Stimulated activated CD8-positive, alpha-beta memory T cell treated with anti-CD3 and anti-CD28 coated beads, Interleukin-4, amount 100 ng/mL, for 24 hours (primary cell): ENCODE measurements around the gene NCOA1.
"Not testable (repeated sequence)": the region's sequence is repeated elsewhere in the genome, so short reads cannot be mapped to it uniquely, and the experiment has no call there.

Source experiments
- DNase-seq: peaks from one replicate; pipeline ENCODE4 v3.0.0-alpha.2; 2020; ENCODE audit warnings: low read depth

The NCOA1 gene

DNA sequence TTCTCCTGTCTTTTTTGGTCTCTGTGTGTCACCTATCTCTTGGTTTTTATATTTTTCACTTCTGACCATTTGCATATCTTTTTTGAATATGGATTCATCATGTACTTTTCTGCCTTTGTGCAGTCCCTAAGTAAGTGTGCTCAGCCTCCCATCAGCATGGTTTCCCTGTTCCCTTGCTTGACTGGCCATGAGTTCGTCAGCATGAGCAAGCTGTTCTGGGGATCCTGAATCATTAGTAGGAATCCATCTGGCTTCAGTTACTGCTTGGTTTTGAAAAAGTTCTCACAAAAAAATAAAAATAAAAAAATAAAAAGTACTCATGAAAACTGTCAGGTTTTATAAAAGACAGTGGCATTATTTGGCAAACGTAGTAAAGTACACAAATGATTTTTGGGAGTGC lies 144.1 kb downstream of the NCOA1 start:
- DNase-seq: no peak

DNA sequence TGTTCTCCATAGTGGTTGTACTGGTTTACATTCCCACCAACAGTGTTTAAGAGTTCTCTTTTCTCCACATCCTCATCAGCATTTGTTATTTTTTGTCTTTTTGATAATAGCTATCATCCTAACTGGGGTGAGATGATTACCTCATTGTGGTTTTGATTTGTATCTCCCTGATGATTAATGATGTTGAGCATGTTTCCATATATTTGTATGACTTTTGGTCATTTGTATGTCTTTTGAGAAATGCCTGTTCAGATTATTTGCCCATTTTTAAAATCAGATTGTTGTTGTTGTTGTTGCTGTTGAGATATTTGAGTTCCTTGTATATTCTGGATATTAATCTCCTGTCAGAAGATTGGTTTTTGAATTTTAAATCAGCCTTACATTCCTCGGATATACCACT lies 147.5 kb downstream of the NCOA1 start:
- no peak for DNase-seq

DNA sequence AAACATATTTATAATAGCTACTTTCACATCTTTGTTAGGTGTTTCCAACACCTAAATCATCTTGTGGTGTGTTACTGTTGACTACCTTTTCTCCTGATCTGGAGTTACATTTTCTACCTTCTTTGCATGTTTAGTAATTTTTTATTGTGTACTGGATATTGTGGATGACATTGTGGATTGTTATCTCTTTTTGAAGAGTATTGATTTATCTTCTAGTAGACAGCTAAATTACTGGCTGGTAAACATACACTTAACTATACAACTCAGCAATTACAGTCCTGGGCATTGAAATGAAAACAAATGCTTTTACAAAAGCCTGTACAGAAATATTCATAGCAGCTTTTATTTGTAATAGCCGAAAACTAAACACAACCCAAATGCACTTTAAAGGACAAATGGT lies 151.3 kb downstream of the NCOA1 start:
- no peak for DNase-seq

DNA sequence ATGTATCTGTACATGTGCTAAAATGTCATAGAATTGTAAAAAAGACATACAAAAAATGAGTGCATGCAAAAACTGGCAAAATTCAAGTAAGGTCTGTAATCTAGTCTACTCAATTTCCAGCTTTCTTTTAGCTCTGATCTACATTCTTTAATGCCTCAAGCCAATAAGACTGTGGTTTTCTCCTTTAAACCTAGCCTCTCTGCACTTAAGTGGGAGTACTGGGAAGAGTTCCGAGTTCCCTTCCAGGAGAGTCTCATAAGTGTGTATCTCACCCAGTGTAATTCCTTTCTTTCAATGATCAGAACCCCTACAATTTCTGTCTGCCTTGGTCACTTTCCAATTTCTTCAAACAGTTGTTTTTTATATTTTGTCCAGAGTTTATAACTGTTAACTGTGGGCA lies 152.0 kb downstream of the NCOA1 start:
- no peak for DNase-seq

DNA sequence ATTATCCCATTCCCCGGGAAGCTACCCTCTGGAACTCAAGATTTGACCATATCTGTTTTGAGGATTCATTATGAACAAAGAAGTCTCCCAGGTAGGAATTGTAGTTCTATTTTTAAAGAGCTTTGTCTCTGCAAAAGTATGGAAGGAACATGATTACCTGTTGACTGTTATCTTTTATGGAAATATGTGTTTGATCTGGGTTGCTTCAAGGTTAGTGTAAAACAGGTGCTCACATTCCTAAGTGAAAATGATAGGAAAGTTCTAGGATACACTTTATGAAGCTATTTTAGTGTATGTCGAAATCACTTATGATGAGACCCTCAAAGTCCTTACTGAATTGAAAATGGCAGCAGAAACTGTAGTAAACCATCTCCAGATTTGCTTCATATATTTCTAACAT lies 153.0 kb downstream of the NCOA1 start:
- no peak for DNase-seq

DNA sequence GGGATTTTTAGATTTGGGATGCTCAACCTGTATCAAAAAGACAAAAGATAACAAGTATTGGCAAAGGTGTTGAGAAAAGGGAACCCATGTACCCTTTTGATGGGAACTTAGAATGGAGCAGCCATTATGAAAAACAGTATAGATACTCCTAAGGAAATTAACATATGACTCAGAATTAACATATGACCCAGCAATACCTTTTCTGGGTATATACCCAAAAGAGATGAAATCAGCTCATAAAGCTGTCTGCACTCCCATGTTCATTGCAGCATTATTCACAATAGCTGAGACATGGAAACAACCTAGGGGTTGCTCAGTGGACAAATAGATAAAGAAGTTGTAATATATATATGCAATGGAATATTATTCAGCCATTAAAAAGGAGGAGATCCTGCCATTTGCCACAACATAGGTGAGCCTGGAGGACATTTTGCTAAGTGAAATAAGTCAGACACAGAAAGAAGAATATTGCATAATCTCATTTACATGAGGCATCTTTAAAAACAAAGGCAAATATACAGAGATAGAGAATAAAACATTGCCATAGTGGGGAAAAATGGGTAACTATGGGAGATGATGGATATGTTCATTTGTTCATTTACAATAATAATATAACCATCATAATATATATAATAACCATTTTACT lies 160.1 kb downstream of the NCOA1 start:
- DNase-seq: no peak

DNA sequence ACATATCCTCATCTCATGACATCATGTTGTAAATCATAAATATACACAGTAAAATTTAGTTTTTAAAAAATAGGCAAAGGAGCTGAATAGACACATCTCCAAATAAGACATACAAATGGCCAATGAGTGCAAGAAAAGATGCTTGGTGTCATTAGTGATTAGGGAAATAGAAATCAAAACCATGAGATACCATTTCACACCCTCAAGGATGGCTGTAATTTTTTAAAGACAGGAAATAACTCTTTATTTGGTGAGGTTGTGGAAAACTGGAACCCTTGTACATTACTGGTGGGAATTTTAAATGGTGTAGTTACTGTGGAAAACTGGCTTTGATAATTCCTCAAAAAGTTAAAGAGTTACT lies 160.6 kb downstream of the NCOA1 start:
- no peak for DNase-seq

DNA sequence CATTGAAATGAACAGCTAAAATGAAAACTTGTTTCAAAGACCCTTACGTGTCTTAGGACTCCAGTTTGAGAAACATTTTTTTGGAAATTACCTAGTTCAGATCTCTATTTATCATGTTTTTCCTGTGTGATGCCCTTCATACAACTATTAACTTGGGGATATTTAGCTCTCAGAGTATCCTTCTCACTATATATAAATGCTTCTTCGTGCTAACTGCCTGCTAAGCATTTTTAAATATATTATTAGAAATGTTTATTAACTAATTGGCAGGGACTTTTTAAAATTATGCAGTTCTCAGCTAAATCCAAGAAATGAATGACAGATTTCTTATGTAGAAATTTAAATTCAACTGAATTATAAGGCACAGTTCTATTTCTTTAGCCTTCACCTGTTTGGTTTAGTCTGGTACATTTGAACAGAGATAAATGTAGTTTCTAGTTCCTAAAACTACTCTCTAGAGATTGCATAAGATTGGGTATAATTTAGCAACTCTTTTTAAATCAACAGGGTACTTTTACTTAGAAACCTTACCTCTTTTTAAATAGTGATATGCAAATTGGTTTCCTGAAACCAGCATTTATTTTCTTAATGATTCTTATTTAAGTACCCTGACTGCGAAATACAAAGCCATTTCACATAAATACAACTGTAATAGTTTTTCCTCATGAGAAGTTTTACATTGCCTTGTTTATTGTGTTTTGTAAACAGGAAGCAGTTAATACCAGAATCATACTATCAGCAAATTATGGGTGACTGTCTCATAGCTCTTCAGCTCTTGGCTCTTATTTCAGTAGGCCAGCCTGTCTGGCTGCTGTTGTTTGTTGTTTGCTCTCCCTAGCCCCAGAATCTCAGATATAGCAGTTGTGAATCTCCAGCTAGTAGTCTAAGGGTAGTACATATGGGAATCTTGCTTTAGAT lies 161.5 kb downstream of the NCOA1 start:
- DNase-seq: no peak

DNA sequence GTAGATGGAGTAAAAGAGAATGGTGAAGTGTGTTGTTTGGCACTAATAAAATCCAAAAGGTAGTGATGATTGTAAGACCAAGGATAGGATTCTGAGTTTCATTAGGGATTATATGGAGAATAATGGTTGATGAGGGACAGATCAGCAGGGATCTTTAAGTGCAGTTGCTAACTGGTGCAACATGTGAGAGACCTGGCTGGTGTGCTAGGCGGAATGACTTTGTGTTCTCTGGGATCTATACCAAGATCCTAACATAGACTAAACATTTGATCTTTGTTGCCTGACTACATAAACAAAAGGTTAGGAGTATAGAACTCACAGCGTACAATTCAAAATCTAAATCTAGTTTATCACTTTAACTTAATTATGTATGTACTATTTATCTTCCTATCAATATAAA lies 166.8 kb downstream of the NCOA1 start:
- no peak for DNase-seq

DNA sequence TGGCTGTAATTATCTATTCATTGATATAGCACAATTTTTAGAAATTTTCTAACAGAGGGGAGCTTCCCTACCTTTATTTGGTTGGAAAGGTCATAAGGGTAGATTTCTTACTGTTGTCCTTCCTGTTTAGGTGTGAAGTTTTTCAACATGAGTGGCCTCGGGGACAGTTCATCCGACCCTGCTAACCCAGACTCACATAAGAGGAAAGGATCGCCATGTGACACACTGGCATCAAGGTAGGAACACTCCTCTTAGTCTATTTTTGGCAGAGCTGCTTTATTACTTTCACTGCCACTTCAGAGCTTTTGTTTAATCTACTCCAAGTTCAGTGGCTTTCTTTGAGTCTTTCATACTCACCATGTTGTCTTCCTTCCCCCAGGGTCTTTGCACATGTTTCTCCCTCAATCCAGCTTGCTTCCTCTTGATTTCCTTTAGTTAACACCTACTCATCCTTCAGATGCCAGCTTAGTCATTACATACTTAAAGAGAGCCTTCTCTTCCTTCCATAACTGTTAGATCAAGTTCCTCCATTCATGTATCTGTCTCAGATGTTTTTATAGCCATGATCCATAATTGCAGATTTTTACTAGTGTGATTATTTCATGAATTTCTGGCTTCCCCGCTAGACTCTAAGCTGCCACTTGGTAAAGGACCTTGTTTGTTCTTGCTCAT lies 167.6 kb downstream of the NCOA1 start:
- DNase-seq: no peak

DNA sequence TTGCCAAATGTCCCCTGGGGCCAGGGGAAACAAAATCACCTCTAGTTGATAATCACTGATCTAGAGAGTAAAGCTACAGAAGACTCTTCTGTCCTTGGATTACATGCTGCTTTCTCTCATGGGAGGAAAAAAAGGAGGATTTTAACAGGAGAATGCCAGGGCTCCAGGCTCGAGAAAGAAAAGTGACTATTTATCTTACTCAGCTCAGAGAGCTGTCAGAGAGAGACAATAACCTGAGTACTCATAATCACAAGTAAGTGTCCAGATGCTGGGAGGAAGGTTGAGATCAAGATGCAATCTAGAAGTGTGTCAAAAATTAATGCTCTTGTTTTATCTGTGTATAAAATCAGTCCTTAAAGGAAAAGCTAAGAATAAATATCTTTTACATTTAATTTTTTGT lies 168.8 kb downstream of the NCOA1 start:
- DNase-seq: no peak

DNA sequence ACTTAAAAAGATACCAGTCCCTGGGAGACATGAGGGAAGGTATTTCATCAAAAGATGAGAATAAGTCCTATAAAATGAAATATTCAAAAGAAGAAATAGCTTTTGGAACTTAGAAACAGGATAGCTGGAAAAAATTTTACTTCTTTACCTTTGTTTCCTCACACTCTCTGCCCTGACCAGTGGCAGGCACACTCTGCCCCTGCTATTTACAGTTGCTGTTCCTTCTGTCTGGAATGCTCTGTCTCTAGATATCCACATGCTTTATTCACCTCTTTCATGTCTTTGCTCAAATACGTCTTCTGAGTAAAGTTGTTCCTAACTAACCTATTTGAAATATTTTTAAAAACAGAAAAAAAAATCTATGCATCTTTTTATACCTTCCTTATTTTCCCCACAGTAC lies 176.5 kb downstream of the NCOA1 start:
- no peak for DNase-seq

DNA sequence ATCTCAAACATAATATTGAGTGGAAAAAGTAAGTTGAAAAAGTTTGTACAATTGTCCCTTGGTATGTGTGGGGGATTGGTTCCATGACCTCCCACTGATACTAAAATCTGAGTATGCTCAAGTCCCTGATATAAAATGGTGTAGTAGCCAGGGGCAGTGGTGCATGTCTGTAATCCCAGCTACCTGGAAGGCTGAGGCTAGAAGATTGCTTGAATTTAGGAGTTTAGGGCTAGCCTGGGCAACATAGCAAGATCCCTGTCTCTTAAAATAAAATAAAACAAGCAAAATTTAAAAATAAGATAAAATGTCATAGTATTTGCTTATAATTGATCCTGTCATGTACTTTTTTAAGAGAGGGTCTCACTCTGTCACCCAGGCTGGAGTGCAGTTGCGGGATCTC lies 180.2 kb downstream of the NCOA1 start:
- DNase-seq: no peak

DNA sequence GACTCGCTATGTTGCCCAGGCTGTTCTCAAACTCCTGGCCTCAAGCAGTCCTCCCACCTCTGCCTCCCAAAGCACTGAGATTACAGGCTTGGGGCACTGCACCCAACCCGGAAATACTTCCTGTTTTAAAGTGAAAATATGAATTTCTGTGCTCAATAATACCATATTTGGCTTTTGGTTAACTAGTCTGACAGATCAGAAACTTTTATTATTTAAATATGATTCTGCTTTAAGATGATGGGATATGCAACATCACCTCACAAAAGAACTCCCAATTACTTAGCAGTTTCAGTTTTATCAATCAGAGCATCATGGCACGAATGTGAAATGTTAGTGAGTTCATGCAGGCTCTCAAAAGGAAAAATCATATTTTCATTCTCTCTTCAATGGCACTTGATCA lies 181.5 kb downstream of the NCOA1 start:
- no peak for DNase-seq

DNA sequence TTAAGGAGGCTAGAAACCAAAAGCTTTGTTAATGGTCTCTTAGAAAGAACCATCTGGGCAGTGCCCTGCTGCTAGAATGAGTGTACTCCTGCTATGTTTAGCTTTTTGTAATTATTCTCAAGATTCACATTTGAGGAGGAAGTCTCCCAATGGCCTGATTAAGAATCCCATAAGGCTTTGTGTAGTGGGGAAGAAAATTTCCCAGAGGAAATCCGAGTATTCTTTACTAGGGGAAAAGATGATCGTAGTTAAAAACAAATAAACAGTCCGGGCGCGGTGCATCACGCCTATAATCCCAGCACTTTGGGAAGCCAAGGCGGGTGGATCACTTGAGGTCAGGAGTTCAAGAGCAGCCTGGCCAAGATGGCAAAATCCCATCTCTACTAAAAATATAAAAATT lies 184.3 kb downstream of the NCOA1 start:
- DNase-seq: no peak

DNA sequence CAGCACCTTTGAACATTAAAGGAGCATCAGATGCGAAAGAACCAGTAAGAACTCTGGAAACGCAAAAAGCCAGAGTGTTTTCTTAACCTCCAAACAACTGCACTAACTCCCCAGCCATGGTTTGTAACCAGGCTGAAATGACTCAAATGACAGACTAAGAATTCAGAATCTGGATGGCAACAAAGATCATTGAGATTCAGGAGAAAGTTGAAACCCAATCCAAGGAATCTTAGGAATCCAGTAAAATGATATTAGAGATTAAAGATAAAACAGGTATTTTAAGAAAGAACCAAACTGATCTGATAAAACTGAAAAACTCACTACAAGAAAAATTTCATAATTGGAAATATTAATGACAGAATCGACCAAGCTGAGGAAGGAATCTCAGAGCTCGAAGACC lies 185.4 kb downstream of the NCOA1 start:
- DNase-seq: no peak

DNA sequence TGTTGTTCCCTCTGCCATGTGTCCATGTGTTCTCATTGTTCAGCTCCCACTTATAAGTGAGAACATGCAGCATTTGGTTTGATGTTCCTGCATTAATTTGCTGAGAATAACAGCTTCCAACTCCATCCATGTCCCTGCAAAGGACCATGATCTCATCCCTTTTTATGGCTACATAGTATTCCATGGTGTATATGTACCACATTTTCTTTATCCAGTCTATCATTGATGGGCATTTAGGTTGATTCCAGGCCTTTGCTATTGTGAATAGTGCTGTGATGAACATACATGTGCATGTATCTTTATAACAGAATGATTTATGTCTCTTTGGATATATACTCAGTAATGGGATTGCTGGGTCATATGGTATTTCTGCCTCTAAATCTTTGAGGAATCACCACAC lies 187.0 kb downstream of the NCOA1 start:
- not testable (repeated sequence) for DNase-seq

DNA sequence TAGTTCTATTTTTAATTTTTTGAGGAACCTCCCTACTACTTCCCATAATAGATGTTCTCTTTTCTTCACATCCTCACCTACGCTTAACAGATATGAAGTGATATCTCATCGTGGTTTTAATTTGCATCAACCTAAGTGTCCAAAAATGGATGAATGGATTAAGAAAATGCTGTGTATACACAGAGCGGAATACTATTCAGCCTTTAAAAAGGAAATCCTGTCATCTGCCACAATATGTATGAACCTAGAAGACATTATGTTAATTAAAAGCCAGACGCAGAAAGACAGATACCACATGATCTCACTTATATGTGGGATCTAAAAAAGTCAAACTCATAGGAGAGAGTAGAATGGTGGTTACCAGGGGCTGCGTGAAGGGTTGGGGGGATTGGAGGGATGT lies 189.1 kb downstream of the NCOA1 start:
- DNase-seq: no peak

DNA sequence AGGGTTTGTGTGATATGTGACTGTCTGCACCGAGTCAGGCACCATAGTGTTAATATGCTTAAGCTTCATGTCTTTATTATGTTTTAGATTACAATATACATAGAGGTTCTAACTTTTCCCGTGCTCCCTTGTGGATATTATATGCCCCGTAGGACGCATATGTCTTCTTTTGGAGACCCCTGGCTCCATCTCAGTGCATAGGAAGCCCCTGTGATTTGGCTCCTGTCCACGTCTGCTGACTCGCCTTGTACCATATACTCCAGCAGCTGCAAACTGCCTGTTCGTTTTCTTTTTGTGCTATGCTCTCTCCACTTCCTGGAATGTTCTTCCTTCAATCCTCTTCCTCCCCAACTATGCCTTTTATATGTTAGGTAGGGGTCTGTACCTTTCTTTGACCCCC lies 191.2 kb downstream of the NCOA1 start:
- no peak for DNase-seq

DNA sequence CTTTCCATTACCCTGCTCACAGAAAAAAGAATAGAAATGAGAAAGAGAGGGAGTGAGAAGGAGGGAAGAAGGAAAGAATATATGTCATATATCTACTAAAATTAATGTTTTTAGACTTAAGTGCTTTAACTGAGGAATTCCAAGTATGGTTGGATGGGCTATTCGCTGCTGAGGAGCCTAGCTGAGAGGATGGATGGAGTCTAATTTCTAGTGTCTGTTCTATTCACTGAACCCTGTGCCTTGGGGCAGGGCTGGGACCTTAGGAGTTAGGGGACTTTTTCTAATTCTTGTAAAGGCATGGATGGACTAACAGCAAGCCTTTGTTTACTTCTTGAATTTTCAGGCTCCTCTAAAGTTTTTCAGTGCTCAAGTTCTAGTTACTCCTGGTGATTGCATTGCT lies 192.4 kb downstream of the NCOA1 start:
- no peak for DNase-seq

DNA sequence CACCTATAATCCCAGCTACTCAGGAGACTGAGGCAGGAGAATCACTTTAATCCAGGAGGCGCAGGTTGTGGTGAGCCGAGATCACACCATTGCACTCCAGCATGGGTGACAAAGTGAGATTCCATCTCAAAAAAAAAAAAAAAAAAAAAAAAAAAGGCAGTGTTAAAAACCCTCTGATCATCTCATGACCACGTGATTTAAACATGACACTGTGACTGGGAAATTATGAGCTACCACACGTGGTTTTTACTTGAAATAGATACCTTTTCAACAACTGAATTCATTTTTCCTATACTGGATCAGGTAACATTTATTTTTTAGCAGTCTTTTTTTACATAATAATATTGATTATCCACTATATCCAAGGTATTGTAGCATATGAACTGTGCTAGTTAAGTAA lies 199.5 kb downstream of the NCOA1 start:
- no peak for DNase-seq

DNA sequence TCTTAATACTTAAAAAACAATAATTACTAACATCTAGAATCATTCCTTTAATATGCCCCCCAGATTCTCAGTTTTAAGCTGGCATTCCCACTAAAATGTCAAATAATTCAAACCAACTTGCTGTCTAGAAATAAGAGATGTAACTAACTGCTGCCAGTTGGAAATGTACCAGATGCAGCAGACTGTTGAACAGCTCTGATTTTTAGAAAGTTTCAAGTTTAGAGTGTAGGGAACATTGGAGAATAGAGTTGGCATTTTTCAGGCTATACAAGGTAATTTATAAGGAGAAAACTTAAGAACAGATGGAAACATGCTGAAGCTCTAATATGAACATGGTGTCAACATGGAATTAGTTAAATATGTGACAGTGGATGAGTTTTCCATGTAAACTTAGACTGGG lies 200.8 kb downstream of the NCOA1 start:
- DNase-seq: no peak

DNA sequence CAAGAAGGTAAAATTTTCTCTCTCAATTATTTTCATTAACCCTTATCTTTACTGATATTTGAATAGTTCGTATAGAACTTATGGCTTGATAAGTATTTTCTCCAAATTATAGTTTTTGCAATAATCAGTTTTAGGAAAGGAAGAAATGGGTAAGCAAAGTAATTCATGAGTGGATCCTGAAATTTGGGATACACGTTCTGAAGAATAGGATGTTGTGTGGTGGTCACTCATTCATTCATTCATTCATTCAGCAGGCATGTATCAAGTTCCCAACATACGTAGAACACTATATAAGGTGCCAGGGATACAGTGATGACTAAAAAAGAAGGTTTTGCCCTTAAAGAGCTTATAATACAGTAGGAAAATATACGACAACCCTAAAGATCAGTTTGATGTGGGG lies 206.7 kb downstream of the NCOA1 start:
- DNase-seq: no peak
